Mammary epithelial cell (primary cell): Measurements from ENCODE around the gene COPS7B.

ENCODE experiments used
- EZH2 ChIP-seq: IDR thresholded peaks from 2 replicates; pipeline ENCODE4 v1.6.1; 2012; ENCODE audit warnings: low read length, inconsistent platforms, borderline replicate concordance
- TF ChIP-seq, protein P1 (sequence below), 2 donors: IDR thresholded peaks in 1 of 2; conservative IDR thresholded peaks in 1 of 2; 2 replicates each; pipeline ENCODE4 v1.5.1; 2011 to 2012; ENCODE audit warnings: inconsistent platforms in 2 of 2, low read length in 2 of 2, mild to moderate bottlenecking in 2 of 2, control low read depth in 1 of 2, low read depth in 1 of 2; ENCODE audit not compliant: insufficient read depth in 1 of 2; ENCODE audit errors: extremely low read depth in 1 of 2

DNA sequence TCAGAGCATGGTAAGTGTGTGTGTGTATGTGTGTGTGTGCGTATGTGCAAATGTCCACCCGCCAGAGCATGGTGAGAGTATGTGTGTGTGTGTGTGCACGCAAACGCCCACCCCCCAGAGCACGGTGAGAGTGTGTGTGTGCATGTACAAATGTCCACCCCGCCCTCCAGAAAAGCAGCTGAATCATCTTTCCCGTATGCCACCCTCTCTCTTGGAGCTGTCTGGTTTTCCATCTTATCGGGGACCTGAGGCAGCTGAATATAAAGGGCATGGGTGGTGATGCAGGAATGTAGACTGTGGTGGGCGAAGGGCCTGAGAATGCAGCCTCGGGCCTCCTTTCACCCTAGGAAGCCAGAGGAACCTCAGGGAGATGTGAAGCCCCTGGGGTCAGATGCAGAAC, 66.9 kb downstream of the COPS7B start:
- TF ChIP-seq, protein P1, sequence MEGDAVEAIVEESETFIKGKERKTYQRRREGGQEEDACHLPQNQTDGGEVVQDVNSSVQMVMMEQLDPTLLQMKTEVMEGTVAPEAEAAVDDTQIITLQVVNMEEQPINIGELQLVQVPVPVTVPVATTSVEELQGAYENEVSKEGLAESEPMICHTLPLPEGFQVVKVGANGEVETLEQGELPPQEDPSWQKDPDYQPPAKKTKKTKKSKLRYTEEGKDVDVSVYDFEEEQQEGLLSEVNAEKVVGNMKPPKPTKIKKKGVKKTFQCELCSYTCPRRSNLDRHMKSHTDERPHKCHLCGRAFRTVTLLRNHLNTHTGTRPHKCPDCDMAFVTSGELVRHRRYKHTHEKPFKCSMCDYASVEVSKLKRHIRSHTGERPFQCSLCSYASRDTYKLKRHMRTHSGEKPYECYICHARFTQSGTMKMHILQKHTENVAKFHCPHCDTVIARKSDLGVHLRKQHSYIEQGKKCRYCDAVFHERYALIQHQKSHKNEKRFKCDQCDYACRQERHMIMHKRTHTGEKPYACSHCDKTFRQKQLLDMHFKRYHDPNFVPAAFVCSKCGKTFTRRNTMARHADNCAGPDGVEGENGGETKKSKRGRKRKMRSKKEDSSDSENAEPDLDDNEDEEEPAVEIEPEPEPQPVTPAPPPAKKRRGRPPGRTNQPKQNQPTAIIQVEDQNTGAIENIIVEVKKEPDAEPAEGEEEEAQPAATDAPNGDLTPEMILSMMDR (conservative IDR thresholded peaks at IDR 0.05 in 1 of 2, IDR thresholded peaks at IDR 0.05 in 1 of 2; ENCODE audit: extremely low read depth in 1 of 2, insufficient read depth in 1 of 2, low read depth in 1 of 2, low read length in 2 of 2): no peak
- TF ChIP-seq EZH2: no peak
